GM19043 (cell line): ENCODE results near the gene CYFIP2.
"Not testable (repeated sequence)": the region's sequence is repeated elsewhere in the genome, so short reads cannot be mapped to it uniquely, and the experiment has no call there.

Source experiments
- ATAC-seq: cut with Tn5 transposase; IDR thresholded peaks from one replicate; pipeline ENCODE4 v1.9.1; 2021; ENCODE audit warnings: low read depth; ENCODE audit not compliant: unreplicated experiment

Gene CYFIP2

GRCh38 chr5:157265714-157266285 is at the start of gene CYFIP2:
Gene CYFIP2, plus strand, starts transcription at chr5:157266123. Its CDS starts 19,239 bp downstream, at chr5:157285362.
- peak; percentile 86 for ATAC-seq

- no peak for ATAC-seq
These were observed 49.4 kb upstream of the CYFIP2 start for GRCh38 chr5:157216391-157217142.

GRCh38 chr5:157217289-157218024 is 48.5 kb upstream of the CYFIP2 start:
- ATAC-seq: no peak

- peak; percentile 47 for ATAC-seq
These were observed 46.2 kb upstream of the CYFIP2 start for GRCh38 chr5:157219491-157220271.

GRCh38 chr5:157221959-157222358 is 44.0 kb upstream of the CYFIP2 start:
- no peak for ATAC-seq

- no peak for ATAC-seq
These were observed 43.3 kb upstream of the CYFIP2 start for GRCh38 chr5:157222506-157223230.

- no peak for ATAC-seq
These were observed 40.2 kb upstream of the CYFIP2 start for GRCh38 chr5:157225469-157226422.

- no peak for ATAC-seq
These were observed 35.3 kb upstream of the CYFIP2 start for GRCh38 chr5:157230610-157231009.

GRCh38 chr5:157232706-157233105 is 33.2 kb upstream of the CYFIP2 start:
- no peak for ATAC-seq

- no peak for ATAC-seq
These were observed 32.4 kb upstream of the CYFIP2 start for GRCh38 chr5:157233515-157233914.

- no peak for ATAC-seq
These were observed 29.5 kb upstream of the CYFIP2 start for GRCh38 chr5:157236423-157236822.

GRCh38 chr5:157241483-157241882 is 24.4 kb upstream of the CYFIP2 start:
- no peak for ATAC-seq

GRCh38 chr5:157244704-157245103 is 21.2 kb upstream of the CYFIP2 start:
- ATAC-seq: not testable (repeated sequence)

GRCh38 chr5:157245476-157245875 is 20.4 kb upstream of the CYFIP2 start:
- no peak for ATAC-seq

GRCh38 chr5:157245886-157246285 is 20.0 kb upstream of the CYFIP2 start:
- ATAC-seq: no peak

GRCh38 chr5:157247267-157247666 is 18.7 kb upstream of the CYFIP2 start:
- no peak for ATAC-seq

- no peak for ATAC-seq
These were observed 17.0 kb upstream of the CYFIP2 start for GRCh38 chr5:157248821-157249470.

- ATAC-seq: peak; percentile 93
These were observed 13.0 kb upstream of the CYFIP2 start for GRCh38 chr5:157252711-157253465.
